HG03103 (cell line): ENCODE measurements around the gene CASZ1.

Experiments
- ATAC-seq: cut with Tn5 transposase; IDR thresholded peaks from one replicate; pipeline ENCODE4 v1.9.1; 2021; ENCODE audit warnings: low read depth; ENCODE audit not compliant: unreplicated experiment

The CASZ1 gene

GRCh38 chr1:10712568-10713362 lies 83.7 kb downstream of the CASZ1 start:
- ATAC-seq, result no peak

DNA sequence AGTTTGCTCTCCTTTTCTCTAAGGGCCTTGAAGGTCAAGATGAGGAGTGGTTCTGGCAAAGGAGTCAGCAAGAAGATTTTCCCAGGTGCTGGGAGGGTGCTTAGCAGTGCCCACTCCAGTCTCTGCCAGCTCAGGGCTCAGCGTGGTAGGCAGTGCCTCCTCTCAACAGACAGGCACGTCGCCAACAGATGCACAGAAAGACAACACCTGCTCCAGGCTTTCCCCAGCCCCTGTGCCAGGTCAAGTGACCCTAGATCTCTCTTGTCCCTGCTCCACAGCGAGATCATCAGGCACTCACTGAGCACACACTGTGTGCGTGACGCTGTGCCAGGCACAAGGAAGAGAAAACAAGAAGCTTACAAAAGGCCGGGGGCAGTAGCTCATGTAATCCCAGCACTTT lies 86.0 kb downstream of the CASZ1 start:
- no peak for ATAC-seq

GRCh38 chr1:10709646-10710045 lies 86.8 kb downstream of the CASZ1 start:
- no peak for ATAC-seq

- ATAC-seq, result no peak
These were observed 87.3 kb downstream of the CASZ1 start for GRCh38 chr1:10709165-10709564.

DNA sequence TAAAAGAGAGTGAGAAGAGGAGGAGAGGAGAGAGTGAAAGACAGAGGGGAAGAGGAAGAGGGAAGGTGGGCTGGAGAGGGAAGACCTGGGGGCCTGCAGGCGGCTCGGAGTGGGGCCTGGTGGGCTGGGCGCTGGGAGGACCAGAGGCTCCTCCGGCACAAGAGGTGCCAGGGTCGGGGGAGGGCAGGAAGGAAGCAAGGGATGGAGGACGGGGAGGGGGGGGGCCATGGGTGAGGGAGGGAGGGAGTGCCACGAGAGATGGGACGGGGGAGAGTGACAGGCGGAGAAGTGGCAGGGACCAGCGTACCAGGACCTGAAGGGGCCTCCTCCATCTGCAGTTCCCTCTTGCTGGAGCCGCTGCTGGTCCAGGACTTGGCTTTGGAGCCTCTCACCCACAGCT lies 87.7 kb downstream of the CASZ1 start:
- ATAC-seq, result no peak

GRCh38 chr1:10707208-10707607 lies 89.2 kb downstream of the CASZ1 start:
- no peak for ATAC-seq

- ATAC-seq, result no peak
These were observed 90.0 kb downstream of the CASZ1 start for GRCh38 chr1:10706376-10706913.

DNA sequence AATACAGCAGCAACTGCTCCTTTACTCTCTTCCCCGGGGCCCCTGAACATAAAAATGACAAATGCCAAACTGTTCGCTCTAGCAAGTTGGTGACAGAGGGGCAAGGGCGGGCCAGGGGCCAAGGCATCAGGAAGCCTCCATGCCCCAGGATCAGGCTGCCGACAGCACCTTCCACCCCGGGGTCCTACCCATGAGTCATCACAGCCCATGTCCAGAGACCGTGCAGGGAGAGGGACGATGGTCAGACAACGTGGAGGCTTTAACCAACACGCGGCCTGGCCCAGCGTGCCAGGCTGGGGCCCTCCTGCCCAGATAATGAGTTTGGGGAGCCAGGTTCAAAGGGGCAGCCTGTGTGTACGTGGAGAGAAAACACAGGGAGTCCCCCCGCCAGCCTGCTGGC lies 90.5 kb downstream of the CASZ1 start:
- ATAC-seq, result no peak

GRCh38 chr1:10704368-10704882 lies 92.0 kb downstream of the CASZ1 start:
- ATAC-seq, result no peak

DNA sequence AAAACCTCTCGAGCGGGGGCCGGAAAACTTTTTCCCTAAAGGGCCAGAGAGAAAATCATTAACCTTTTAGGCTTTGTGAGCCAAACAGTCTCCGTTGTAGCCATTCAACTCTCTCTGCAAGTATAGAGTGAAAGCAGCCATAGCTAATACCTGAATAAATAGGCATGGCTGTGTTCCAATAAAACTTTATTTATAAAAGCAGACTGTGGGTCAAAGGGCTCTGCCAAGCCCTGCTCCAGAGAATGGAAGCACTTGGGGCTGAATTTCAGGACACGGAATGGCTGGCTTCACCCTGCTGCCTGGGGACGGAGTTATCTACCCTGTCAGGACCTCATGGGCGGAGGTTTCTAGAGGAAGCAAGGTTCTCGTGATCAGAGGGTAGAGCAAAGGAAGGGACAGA lies 92.7 kb downstream of the CASZ1 start:
- no peak for ATAC-seq

GRCh38 chr1:10701145-10701544 lies 95.3 kb downstream of the CASZ1 start:
- ATAC-seq, result no peak

GRCh38 chr1:10699470-10699835 lies 97.0 kb downstream of the CASZ1 start:
- ATAC-seq, result no peak

DNA sequence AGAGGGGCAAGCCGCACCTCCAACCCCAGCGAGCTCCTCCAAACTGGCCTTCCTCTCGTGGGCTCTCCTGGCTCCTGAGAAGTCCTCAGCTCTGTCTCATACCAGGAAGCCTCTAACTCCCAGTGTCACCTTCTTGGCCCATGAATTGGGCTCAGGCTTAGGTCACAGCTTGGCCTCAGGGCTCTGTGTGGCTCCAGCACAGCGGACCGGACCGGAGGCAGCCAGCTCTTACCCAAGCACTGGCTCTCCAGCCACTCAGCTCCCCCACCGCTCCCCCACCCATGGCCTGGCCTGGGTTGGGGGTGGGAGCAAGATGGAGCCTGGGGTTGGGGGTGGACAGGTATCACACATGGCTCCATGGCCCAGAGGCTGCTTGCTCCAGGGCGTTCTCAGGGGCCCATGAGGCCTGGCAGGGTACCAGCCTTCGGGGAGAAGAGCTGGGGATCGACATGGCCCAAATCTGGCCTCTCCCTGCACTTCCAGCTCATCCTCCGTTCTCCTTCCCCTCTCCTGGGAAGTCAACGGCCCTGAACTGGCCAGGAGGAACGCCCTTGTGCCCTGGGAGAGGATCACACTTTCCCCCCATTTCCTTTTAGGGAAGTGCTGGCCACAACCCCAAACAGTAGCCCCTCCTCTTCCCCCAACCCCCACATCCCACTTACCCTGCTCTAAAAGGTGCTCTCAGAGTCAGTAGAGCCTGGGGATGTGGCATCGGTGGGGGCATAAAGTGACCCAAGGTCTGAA lies 97.5 kb downstream of the CASZ1 start:
- ATAC-seq, result no peak

- no peak for ATAC-seq
These were observed 98.8 kb downstream of the CASZ1 start for GRCh38 chr1:10697621-10698160.

DNA sequence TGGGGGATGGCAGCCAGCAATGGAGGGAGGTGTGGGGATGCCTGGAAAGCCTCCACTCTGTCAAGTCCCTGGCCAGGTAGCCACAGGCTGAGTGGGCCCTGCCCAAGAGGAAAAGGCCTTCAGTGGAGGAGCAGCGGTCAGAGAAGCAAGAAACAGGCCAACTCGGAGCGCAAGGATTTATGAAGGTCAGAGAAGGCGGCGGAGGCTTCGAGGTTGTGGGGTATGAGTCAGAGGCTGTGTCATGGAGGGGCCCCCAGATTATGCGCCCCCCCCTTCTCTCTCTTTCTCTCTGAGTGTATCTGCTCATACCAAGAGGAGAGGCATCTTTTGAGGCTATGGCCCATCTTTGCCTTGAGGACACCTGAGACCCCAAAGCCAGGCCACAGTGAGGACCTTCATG lies 99.5 kb downstream of the CASZ1 start:
- no peak for ATAC-seq

- ATAC-seq, result no peak
These were observed 101.5 kb downstream of the CASZ1 start for GRCh38 chr1:10694633-10695627.

GRCh38 chr1:10694274-10694632 lies 102.2 kb downstream of the CASZ1 start:
- no peak for ATAC-seq

- no peak for ATAC-seq
These were observed 102.8 kb downstream of the CASZ1 start for GRCh38 chr1:10693497-10694273.

- ATAC-seq, result no peak
These were observed 103.3 kb downstream of the CASZ1 start for GRCh38 chr1:10693152-10693496.
